Measurements from ENCODE around the gene KANTR. TPM values are rescaled to one million over a fixed set of nuclear protein-coding genes. Genes with fewer than 3 reads are reported as not detected.

The KANTR gene
- total and polyA plus RNA-seq, 9 of the 15 experiments (the other 6 are each of a cell fraction or from before 2014, with no cell fraction given) = 1.0 to 5.7 (median 3.4) TPM

DNA sequence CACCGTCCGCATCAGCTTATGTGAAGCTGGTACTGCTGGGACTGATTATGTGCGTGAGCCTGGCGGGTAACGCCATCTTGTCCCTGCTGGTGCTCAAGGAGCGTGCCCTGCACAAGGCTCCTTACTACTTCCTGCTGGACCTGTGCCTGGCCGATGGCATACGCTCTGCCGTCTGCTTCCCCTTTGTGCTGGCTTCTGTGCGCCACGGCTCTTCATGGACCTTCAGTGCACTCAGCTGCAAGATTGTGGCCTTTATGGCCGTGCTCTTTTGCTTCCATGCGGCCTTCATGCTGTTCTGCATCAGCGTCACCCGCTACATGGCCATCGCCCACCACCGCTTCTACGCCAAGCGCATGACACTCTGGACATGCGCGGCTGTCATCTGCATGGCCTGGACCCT, 17.3 kb upstream of the KANTR start:
- in situ Hi-C loops (cut with MboI) = no loop called here
- H3K27ac ChIP-seq (ENCODE audit: extremely low read depth, low read depth, low read length) = no peak overlapping the region
- no peaks in the 10 kb centered on the region for H3K9me1 ChIP-seq (ENCODE audit: control insufficient read depth, insufficient read depth, low read length)
- H4K20me1 ChIP-seq (replicated peaks; ENCODE audit: control insufficient read depth, insufficient read depth, low read length) = no peaks in the 10 kb centered on the region
- ChIA-PET CTCF (ENCODE audit: low intra/inter-chr PET ratio) (no interaction called here), POLR2A (no interaction called here)
- FAIRE-seq (no peak), DNase-seq (ENCODE audit: extremely low read depth in 1 of 4, low spot score in 3 of 4) (no peak), ATAC-seq (no peak)
- BruUV-seq (replicated peaks) = no TSS peak
- H3K36me3 ChIP-seq (ENCODE audit: control insufficient read depth, insufficient read depth, low read length) = no peaks in the 10 kb centered on the region
- H3K4me3 ChIP-seq = no peak overlapping the region
- no peak overlapping the region for H3K9ac ChIP-seq (ENCODE audit: insufficient read depth in 1 of 2, low read depth in 2 of 2, low read length in 2 of 2)
- H3K4me1 ChIP-seq (replicated peaks in 1 of 2; ENCODE audit: control insufficient read depth in 2 of 2, insufficient read depth in 2 of 2, low read length in 2 of 2) = peaks cover 0 to 17% of the 10 kb centered on the region in 2 experiments; a peak in 3 of 5 replicates
- no peaks in the 10 kb centered on the region for H3K79me2 ChIP-seq (ENCODE audit: control insufficient read depth, insufficient read depth, low read length)
- 83% methylated on average over 14 of the region's 21 CpGs for WGBS (ENCODE audit: insufficient coverage, low coverage, missing lambda C conversion rate)
- no peaks in the 10 kb centered on the region for H3K27me3 ChIP-seq (ENCODE audit: control insufficient read depth in 2 of 2, insufficient read depth in 2 of 2, low read length in 2 of 2)
- intact Hi-C loops (cut with micrococcal nuclease) = loop anchor here (10.0 kb wide), 1 partner anchor 148 kb away; the partner anchor contains the start of gene KDM5C
- no peaks in the 10 kb centered on the region for H3K9me3 ChIP-seq (replicated peaks; ENCODE audit: control insufficient read depth, insufficient read depth, low read depth, low read length)
- H3K4me2 ChIP-seq (ENCODE audit: insufficient read depth, low read length) = no peak overlapping the region
- no peak overlapping the region for H2AFZ ChIP-seq (ENCODE audit: low read depth, low read length)
- TF ChIP-seq TRIM28 (IDR thresholded peaks at IDR 0.05) (no peak), UBTF (IDR thresholded peaks at IDR 0.05; ENCODE audit: borderline replicate concordance in 1 of 2, low read depth in 2 of 2, low read length in 2 of 2) (no peak), GTF2B (IDR thresholded peaks at IDR 0.05; ENCODE audit: extremely low read depth, insufficient read length) (no peak), ZNF449 (CRISPR knock-in tag; IDR thresholded peaks at IDR 0.05) (no peak), ZNF79 (CRISPR knock-in tag; IDR thresholded peaks at IDR 0.05; ENCODE audit: low read depth) (no peak), TAF15 (IDR thresholded peaks at IDR 0.05; ENCODE audit: low read depth, low read length) (no peak), BCL6 (CRISPR knock-in tag; IDR thresholded peaks at IDR 0.05) (no peak), PCBP2 (IDR thresholded peaks at IDR 0.05; ENCODE audit: low read depth, low read length, poor library complexity, severe bottlenecking) (no peak)
- TF ChIP-seq, protein P1, sequence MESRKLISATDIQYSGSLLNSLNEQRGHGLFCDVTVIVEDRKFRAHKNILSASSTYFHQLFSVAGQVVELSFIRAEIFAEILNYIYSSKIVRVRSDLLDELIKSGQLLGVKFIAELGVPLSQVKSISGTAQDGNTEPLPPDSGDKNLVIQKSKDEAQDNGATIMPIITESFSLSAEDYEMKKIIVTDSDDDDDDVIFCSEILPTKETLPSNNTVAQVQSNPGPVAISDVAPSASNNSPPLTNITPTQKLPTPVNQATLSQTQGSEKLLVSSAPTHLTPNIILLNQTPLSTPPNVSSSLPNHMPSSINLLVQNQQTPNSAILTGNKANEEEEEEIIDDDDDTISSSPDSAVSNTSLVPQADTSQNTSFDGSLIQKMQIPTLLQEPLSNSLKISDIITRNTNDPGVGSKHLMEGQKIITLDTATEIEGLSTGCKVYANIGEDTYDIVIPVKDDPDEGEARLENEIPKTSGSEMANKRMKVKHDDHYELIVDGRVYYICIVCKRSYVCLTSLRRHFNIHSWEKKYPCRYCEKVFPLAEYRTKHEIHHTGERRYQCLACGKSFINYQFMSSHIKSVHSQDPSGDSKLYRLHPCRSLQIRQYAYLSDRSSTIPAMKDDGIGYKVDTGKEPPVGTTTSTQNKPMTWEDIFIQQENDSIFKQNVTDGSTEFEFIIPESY (CRISPR knock-in tag; IDR thresholded peaks at IDR 0.05) = no peak

Data from K562 (cell line).